Activated T-cell treated with anti-CD3 and anti-CD28 coated beads for 1 hour (primary cell): Measurements from ENCODE around the gene LPP.

ENCODE experiments used
- DNase-seq: peaks from one replicate; pipeline ENCODE4 v3.0.0-alpha.2; 2020; ENCODE audit warnings: low read depth

Gene LPP

DNA sequence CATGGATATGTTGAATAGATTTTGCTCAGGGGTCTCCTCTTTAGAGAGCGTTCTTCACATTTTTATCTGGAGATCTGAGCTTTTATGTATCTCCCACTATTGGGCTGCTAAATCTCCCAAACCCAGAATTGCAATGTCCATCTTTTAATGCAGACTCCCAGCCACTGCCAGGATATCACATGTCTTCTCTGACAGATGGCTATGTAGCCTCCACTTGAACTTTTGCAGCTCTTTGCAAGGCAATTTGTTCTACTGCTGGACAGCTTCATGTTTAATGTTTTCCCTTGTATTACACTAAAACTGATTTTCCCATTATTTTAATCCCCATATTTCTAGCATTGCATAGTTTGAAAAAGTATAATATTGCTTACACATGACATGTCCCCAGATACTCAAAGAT lies 177.2 kb downstream of the LPP start:
- DNase-seq: no peak

- DNase-seq: no peak
These were observed 178.1 kb downstream of the LPP start for GRCh38 chr3:188332085-188332484.

- DNase-seq: no peak
These were observed 181.7 kb downstream of the LPP start for GRCh38 chr3:188335656-188336055.

DNA sequence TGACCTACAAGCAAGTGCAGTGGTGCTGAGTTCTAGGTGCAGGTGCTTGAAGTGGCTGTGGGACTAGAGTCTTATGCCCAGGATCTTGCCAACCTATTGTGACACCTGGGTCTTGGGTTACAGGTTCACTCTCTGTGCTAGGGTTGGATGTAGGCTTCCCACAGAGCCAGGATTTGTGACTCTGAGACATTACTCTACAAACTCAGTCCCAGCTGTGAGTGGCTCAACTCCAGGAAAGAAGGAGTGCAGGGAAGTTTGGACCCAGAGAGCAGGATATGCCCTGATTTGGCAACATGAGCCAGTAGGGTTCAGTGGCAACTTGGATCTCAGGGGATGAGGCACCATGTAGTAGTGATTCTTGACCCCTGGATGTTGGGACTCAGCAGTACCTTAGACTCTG lies 182.2 kb downstream of the LPP start:
- DNase-seq: no peak

- no peak for DNase-seq
These were observed 183.3 kb downstream of the LPP start for GRCh38 chr3:188337232-188337631.

- DNase-seq: no peak
These were observed 184.1 kb downstream of the LPP start for GRCh38 chr3:188338086-188338485.

DNA sequence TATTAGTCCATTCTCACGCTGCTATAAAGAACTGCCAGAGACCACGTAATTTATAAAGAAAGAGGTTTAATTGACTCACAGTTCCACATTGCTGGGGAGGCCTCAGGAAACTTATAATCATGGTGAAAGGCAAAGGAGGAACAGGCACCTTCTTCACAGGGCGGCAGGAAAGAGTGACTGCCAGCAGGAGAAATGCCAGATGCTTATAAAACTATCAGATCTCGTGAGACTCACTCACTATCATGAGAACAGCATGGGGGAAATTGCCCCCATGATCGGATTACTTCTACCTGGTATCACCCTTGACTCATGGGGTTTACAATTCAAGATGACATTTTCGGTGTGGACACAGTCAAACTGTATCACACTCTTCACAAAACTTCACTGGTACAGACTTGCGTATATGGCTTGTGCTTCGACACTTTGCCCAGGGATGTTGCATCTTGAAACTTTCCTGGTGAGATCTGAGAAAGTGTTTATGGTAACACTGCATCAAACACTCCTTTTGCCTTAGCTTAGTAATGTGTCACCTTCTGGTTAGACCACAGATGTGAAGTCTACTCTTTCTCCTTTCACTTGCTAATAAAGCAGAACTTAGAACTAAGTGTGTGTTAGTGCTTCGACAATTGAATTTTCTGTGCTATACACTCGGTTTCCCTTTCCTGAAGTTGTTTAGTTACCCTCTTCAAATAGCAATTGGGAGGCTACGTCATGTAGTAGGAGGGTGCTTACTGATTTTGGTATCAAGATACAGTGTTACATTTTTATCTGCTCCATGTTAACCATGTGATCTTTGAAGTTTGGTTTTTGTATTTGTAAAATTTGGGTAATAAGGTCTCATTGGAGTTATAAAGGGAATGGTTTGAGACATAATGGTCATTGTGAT lies 185.7 kb downstream of the LPP start:
- no peak for DNase-seq

DNA sequence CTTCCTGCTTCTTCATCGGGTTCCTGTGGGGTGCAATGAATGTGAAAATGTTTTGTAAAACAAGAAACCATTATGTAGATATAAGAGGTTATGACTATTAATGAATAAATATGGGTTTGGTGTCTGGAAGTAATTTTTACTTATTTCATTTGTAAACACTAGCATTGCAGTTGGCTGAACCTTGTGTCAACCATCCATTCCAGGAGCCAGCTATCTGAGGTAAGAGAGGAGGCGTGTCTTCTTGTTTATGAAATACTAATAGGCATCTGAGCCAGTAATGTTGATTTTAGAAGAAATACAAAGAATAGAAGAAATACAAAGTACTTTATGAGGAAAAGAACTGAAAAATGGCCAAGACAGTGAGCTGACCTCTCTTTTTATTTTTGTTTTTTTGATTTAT lies 187.5 kb downstream of the LPP start:
- DNase-seq: no peak

GRCh38 chr3:188342991-188343732 lies 189.2 kb downstream of the LPP start:
- no peak for DNase-seq

DNA sequence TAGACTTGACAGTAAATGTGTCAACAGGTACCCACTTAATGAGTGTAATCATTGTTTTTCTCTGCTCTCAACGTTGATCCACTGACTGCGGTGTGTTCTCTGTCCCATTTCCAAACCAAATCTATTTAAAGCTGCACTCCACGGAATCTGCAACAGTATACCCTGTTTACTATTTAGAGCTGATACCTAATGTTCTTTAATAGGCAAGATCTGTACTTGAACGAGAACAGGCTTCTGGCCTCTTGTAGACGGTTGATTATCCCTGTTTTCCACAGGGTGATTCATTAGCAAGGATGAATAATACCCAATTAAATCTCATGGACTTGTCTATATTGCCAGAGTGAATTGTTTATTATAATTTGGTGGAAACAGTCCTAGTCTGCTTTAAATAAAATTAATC lies 189.9 kb downstream of the LPP start:
- no peak for DNase-seq

DNA sequence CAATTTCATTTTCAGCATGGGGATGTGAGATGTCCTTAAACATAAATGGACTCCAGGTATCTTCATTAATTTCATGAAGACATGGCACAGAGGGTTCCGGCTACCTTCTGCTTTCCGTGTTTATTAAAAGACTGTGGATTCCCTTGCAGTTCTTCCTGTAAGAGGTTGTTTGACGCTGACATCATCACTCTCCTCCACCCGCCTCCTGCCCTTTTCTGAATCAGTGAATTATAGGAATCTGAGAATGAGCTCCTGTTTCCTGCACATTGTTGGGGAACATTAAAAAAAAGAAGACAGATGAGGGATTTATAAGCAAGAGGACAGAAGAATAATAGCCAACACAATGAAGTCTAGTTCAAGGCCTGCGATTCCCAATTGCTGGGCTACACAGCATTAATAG lies 191.3 kb downstream of the LPP start:
- no peak for DNase-seq

- DNase-seq: no peak
These were observed 194.7 kb downstream of the LPP start for GRCh38 chr3:188348435-188349244.

- no peak for DNase-seq
These were observed 195.5 kb downstream of the LPP start for GRCh38 chr3:188349351-188349901.

DNA sequence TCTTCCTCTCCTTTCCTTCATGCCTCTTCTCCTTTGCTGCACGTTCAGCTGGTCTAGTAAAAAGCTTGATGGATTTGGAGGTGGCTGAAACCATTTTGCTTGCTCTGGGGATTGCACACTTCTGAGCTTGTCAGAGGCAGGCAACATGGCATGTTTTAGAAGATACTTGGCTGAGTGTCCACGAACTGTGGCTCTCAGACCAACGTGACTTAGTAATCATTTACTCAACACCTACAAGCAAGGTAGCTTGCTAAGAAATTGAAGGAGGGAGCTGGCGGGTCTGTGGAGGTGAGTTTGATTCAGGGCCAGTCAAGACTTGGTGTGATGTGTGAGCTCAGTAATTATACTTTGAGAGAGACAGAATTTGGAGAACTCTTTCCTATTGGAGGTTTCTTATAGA lies 196.0 kb downstream of the LPP start:
- DNase-seq: no peak

- no peak for DNase-seq
These were observed 197.0 kb downstream of the LPP start for GRCh38 chr3:188350961-188351360.

DNA sequence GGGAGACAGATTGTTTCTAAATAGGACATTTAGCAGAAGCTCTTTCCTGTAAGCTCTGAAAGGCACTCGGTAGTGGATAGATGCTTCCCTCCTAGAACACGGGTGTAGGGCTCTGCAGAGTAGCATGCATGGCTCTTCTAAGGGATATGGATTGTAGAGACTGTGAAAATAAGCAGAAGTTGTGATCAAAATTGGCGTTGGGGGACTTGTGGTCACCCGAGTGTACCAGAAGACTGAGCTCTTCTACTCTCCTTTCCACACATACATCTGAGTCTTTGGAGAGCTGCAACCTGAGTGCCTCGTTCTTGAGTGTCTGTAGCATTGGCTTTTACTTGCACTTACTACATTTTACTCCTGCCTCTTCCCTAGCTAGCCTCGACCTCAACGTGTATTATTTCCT lies 197.7 kb downstream of the LPP start:
- DNase-seq: no peak

DNA sequence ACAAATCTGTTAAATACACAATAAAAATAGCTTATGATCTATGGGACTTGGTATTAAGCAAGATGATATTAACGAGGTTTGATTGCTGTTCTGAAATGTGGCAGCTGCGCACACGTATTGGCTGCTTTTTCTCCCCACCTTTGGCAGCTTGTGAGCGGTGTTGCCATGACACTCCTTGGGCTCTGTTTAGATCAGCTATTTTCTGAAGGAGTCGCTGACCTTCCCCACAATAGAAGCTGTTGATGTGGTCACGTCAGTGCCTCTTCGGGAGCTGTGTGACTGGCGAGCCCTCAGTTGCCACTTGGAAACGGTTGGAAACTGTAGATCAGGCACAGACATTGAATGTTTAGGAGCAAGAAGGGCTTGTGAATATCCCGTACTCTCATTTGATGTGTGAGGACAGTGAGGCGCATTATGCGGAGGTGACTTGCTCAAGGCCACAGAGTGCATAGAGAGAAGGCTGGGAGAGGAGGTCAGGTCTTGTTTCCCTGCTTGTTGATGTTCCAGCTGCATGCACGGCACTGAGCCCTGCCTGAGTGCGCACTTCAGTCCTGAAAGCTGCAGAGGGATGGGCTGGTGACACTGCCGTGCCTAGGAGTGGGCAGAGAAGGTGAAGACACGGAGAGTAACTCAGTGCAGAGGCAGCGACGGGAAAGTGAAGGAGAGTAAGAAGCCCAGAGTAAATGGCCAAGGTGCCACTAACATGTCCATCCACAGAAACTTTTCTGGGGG lies 198.4 kb downstream of the LPP start:
- no peak for DNase-seq

DNA sequence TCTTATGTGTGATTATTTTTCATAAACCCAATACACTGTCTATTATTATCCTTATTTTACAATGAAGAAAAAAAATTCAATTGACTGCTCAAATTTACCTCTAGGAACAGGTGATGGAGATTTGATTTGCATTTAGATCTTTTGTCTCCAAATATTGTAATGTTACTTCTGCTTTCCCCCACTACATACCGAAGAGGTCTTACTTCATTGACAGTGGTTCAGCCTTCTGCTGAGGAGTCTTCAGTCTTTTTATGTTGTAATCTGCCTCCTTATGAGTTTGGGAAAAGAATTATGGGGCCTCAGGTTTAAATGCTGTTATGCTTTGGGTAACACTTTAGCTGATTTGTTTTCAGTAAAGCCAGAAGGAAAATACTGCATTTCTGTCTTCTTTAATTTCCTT lies 199.5 kb downstream of the LPP start:
- no peak for DNase-seq

- DNase-seq: no peak
These were observed 205.0 kb downstream of the LPP start for GRCh38 chr3:188358787-188359493.

GRCh38 chr3:188360364-188360881 lies 206.5 kb downstream of the LPP start:
- DNase-seq: no peak

DNA sequence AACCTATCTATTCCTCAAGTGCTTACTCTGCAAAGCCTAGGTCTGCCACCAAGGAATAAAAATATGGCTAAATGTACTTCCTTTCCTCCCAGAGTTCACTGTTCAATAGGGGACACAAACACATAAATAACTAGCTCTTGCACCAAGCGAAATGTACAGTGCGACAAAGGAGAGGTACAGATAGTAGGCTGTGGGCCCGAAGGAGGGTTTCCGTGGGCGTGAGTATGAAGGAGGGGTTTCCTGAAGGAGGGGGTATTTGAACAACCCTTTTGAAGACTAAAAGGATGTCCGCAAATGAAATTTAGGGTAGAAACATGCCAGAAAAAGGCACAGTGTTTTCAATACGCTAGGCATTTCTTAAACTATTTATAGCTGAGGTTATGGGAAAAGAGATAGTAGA lies 207.9 kb downstream of the LPP start:
- DNase-seq: no peak
